Stomach (tissue), 9 donors: ENCODE data around the gene ESR2. TPM values are rescaled to one million over a fixed set of nuclear protein-coding genes. Genes with fewer than 3 reads are reported as not detected.

ENCODE experiments used
- DNase-seq, 2 donors: peaks; one replicate each; pipeline versions ENCODE4 v3.0.0 to v3.0.0-alpha.2; 2013 to 2019
- H3K27ac ChIP-seq, 5 donors: fragments of 200-600 bp in 4 of 5; sonication (generic) in 4 of 5; one replicate each; pipeline ENCODE4 v1.5.1; 2013 to 2019; ENCODE audit warnings: mild to moderate bottlenecking in 1 of 5, moderate library complexity in 1 of 5
- H3K27me3 ChIP-seq, 3 donors: fragments of 200-600 bp; sonication (generic); one replicate each; pipeline ENCODE4 v1.5.1; 2017 to 2019; ENCODE audit warnings: mixed run types in 1 of 3
- H3K36me3 ChIP-seq, 4 donors: fragments of 200-600 bp; sonication (generic); 1 replicate in 3 of 4; 2 replicates in 1 of 4; pipeline ENCODE4 v1.5.1; 2016 to 2019
- H3K4me1 ChIP-seq, 4 donors: fragments of 200-600 bp; sonication (generic); one replicate each; pipeline ENCODE4 v1.5.1; 2016 to 2019
- H3K4me3 ChIP-seq, 4 donors: fragments of 200-600 bp; sonication (generic) in 3 of 4; one replicate each; pipeline ENCODE4 v1.5.1; 2016 to 2019; ENCODE audit warnings: mild to moderate bottlenecking in 1 of 4
- H3K9me3 ChIP-seq, 4 donors: fragments of 200-600 bp; sonication (generic); one replicate each; pipeline ENCODE4 v1.5.1; 2016 to 2019
- CTCF ChIP-seq, 7 experiments: fragments of 450-650 bp in 4 of 7; fragments of 200-600 bp in 3 of 7; sonication (generic) in 3 of 7; IDR thresholded peaks; one replicate each; pipeline ENCODE4 v1.5.1; 2016 to 2019; ENCODE audit warnings: antibody characterized with exemption in 7 of 7, control low read depth in 2 of 7, mild to moderate bottlenecking in 1 of 7
- EP300 ChIP-seq: sonication (generic); formaldehyde crosslinking; IDR thresholded peaks from one replicate; pipeline ENCODE4 v1.6.1; 2017; ENCODE audit warnings: antibody characterized with exemption
- POLR2A ChIP-seq, 4 donors: fragments of 450-650 bp; IDR thresholded peaks; one replicate each; pipeline ENCODE4 v1.6.1; 2016; ENCODE audit warnings: antibody characterized with exemption in 4 of 4, control low read depth in 2 of 4, mild to moderate bottlenecking in 1 of 4, moderate library complexity in 1 of 4
- POLR2AphosphoS5 ChIP-seq, 3 donors: sonication (generic); formaldehyde crosslinking; IDR thresholded peaks; one replicate each; pipeline ENCODE4 v1.6.1; 2016; ENCODE audit warnings: antibody characterized with exemption in 3 of 3
- WGBS, 5 donors: extraction: QIAGEN DNeasy Blood & Tissue Kit in 3 of 5; methylation state at CpG; one replicate each; pipeline versions ENCODE4 v1.1.5 to v1.1.7; 2013 to 2018; 5-methylcytosine and 5-hydroxymethylcytosine counted together
- intact Hi-C: fragments of 100-400 bp; cut with DNase I; formaldehyde crosslinking; loops from one replicate; pipeline ENCODE4 v1.15.1; 2023; ENCODE audit warnings: low total_unique reads
- polyA plus RNA-seq, 3 donors: library from polyadenylated mRNA; stranded (reverse); fragments of 200-250 nt; gene quantifications; one replicate each; pipeline ENCODE4 v1.2.3, GENCODE V29; 2013
- total RNA-seq, 5 donors: library from RNA; depleted of rRNA; stranded (reverse); fragments of >200 nt; gene quantifications; one replicate each; pipeline versions ENCODE4 v1.1.0 to v1.2.3, GENCODE V29; 2014 to 2016
- donor health status: healthy with polysubstance abuse.
- donor health status: Bipolar disorder and iron deficiency.
- donor health status: healthy.

Gene ESR2
- total and polyA plus RNA-seq, 8 donors: 0.08 to 1.3 (median 0.58) TPM; not detected in 5

GRCh38 chr14:64193821-64194220 lies 100.3 kb downstream of the ESR2 start:
- Histone ChIP-seq H3K27ac (peak overlapping the region in 4 of 5 donors; percentile 36 to 63 (median 48)), H3K36me3 (peaks cover 0 to 36% (median 21%) of the 10 kb centered on the region in 4 donors), H3K27me3 (no peaks in the 10 kb centered on the region), H3K4me1 (peaks cover 24 to 50% (median 40%) of the 10 kb centered on the region in 4 donors), H3K9me3 (no peaks in the 10 kb centered on the region), H3K4me3 (no peak overlapping the region)
- intact Hi-C loops: no loop called here
- 32 to 59% (median 49%) methylated on average over 2 of the region's 2 CpGs for WGBS, 5 donors
- TF ChIP-seq EP300: no peak
- TF ChIP-seq CTCF (IDR thresholded peaks at IDR 0.05): no peak
- TF ChIP-seq POLR2A (IDR thresholded peaks at IDR 0.05): no peak
- no peak for TF ChIP-seq POLR2AphosphoS5 (IDR thresholded peaks at IDR 0.05)
- peak; percentile 42 to 60 for DNase-seq

GRCh38 chr14:64191756-64192155 lies 102.4 kb downstream of the ESR2 start:
- TF ChIP-seq EP300: no peak
- no peak for TF ChIP-seq POLR2AphosphoS5 (IDR thresholded peaks at IDR 0.05)
- no peak for TF ChIP-seq POLR2A (IDR thresholded peaks at IDR 0.05)
- no peak for TF ChIP-seq CTCF (IDR thresholded peaks at IDR 0.05)
- 62 to 77% (median 73%) methylated on average over 2 of the region's 2 CpGs for WGBS, 5 donors
- intact Hi-C loops: no loop called here

GRCh38 chr14:64190974-64191502 lies 103.1 kb downstream of the ESR2 start:
- Histone ChIP-seq H3K27ac (no peak overlapping the region), H3K4me3 (no peak overlapping the region), H3K4me1 (peaks cover 12 to 29% (median 22%) of the 10 kb centered on the region in 4 donors), H3K27me3 (no peaks in the 10 kb centered on the region), H3K9me3 (no peaks in the 10 kb centered on the region), H3K36me3 (peaks cover 3 to 51% (median 34%) of the 10 kb centered on the region in 4 donors)
- 88 to 98% (median 94%) methylated on average over 3 of the region's 3 CpGs for WGBS, 5 donors
- intact Hi-C loops: no loop called here
- DNase-seq: no peak
- TF ChIP-seq POLR2A (IDR thresholded peaks at IDR 0.05): no peak

More at GRCh38 chr14:64191756-64192155, 102.4 kb downstream of the ESR2 start:
- Histone ChIP-seq H3K4me3 (no peak overlapping the region), H3K36me3 (peaks cover 3 to 45% (median 30%) of the 10 kb centered on the region in 4 donors), H3K27ac (no peak overlapping the region), H3K4me1 (peaks cover 19 to 36% (median 29%) of the 10 kb centered on the region in 4 donors), H3K9me3 (no peaks in the 10 kb centered on the region), H3K27me3 (no peaks in the 10 kb centered on the region)
- DNase-seq: no peak

- no peaks in the 10 kb centered on the region for H3K4me1 ChIP-seq
- peak overlapping the region in 1 of 4 donors; percentile 9 for H3K4me3 ChIP-seq
- intact Hi-C loops: no loop called here
- H3K27ac ChIP-seq: no peak overlapping the region
- WGBS, 5 donors: 23 to 38% (median 31%) methylated on average over 3 of the region's 3 CpGs
- H3K27me3 ChIP-seq: no peaks in the 10 kb centered on the region
- H3K9me3 ChIP-seq: no peaks in the 10 kb centered on the region
- no peak for DNase-seq
- H3K36me3 ChIP-seq: peaks cover 3 to 53% (median 38%) of the 10 kb centered on the region in 4 donors
- TF ChIP-seq EP300: no peak
- no peak for TF ChIP-seq POLR2A (IDR thresholded peaks at IDR 0.05)
- no peak for TF ChIP-seq CTCF (IDR thresholded peaks at IDR 0.05)
- no peak for TF ChIP-seq POLR2AphosphoS5 (IDR thresholded peaks at IDR 0.05)
These were observed 106.8 kb downstream of the ESR2 start for GRCh38 chr14:64187331-64187730.
